Measurements from ENCODE around the gene TJP1.

TJP1 gene

GRCh38 chr15:29728418-29728817, 93.8 kb downstream of the TJP1 start:
- no peak overlapping the region for H3K4me3 ChIP-seq (ENCODE audit: low read length)
- DNase-seq (ENCODE audit: low read depth) = no peak
- TF ChIP-seq CTCF (conservative IDR thresholded peaks at IDR 0.05; ENCODE audit: low read depth, low read length) = no peak

GRCh38 chr15:29727871-29728270, 94.4 kb downstream of the TJP1 start:
- TF ChIP-seq CTCF (conservative IDR thresholded peaks at IDR 0.05; ENCODE audit: low read depth, low read length) = no peak
- no peak for DNase-seq (ENCODE audit: low read depth)

GRCh38 chr15:29726553-29726952, 95.7 kb downstream of the TJP1 start:
- DNase-seq (ENCODE audit: low read depth) = no peak
- TF ChIP-seq CTCF (conservative IDR thresholded peaks at IDR 0.05; ENCODE audit: low read depth, low read length) = no peak
- H3K4me3 ChIP-seq (ENCODE audit: low read length) = no peak overlapping the region

More at GRCh38 chr15:29727871-29728270, 94.4 kb downstream of the TJP1 start:
- H3K4me3 ChIP-seq (ENCODE audit: low read length) = no peak overlapping the region

GRCh38 chr15:29724026-29724425, 98.2 kb downstream of the TJP1 start:
- no peak for DNase-seq (ENCODE audit: low read depth)
- no peak overlapping the region for H3K4me3 ChIP-seq (ENCODE audit: low read length)
- TF ChIP-seq CTCF (conservative IDR thresholded peaks at IDR 0.05; ENCODE audit: low read depth, low read length) = no peak

- TF ChIP-seq CTCF (conservative IDR thresholded peaks at IDR 0.05; ENCODE audit: low read depth, low read length) = no peak
- no peak overlapping the region for H3K4me3 ChIP-seq (ENCODE audit: low read length)
- DNase-seq (ENCODE audit: low read depth) = no peak
Measured at GRCh38 chr15:29713784-29714183, 108.5 kb downstream of the TJP1 start.

GRCh38 chr15:29712149-29712885, 110.0 kb downstream of the TJP1 start:
- no peak overlapping the region for H3K4me3 ChIP-seq (ENCODE audit: low read length)
- DNase-seq (ENCODE audit: low read depth) = no peak
- no peak for TF ChIP-seq CTCF (conservative IDR thresholded peaks at IDR 0.05; ENCODE audit: low read depth, low read length)

GRCh38 chr15:29711531-29711930, 110.7 kb downstream of the TJP1 start:
- TF ChIP-seq CTCF (conservative IDR thresholded peaks at IDR 0.05; ENCODE audit: low read depth, low read length) = no peak
- DNase-seq (ENCODE audit: low read depth) = no peak
- H3K4me3 ChIP-seq (ENCODE audit: low read length) = no peak overlapping the region

Measured in retinal pigment epithelial cell (primary cell).